IPS-NIHi11 (cell line): ENCODE results near the gene TYMS.

Source experiments
- DNase-seq: peaks from one replicate; pipeline ENCODE4 v3.0.0; 2012; ENCODE audit warnings: mixed read lengths, low spot score

TYMS gene

GRCh38 chr18:712401-713134 is 55.1 kb downstream of the TYMS start, which contains the start of gene ENOSF1:
TSS of gene ENOSF1 (minus strand) at chr18:712630. CDS start at chr18:712587, 43 bp downstream.
- peak; percentile 96 for DNase-seq

GRCh38 chr18:713135-713490 is 55.7 kb downstream of the TYMS start:
- DNase-seq = no peak

- no peak for DNase-seq
These were observed 58.2 kb downstream of the TYMS start for GRCh38 chr18:715626-716025.

GRCh38 chr18:717003-717402 is 59.5 kb downstream of the TYMS start:
- DNase-seq = no peak
